DMS114 treated with DMSO at 0.1 percent for 48 hours (cell line): Measurements from ENCODE around the gene PCDHGA5.
"Not testable (repeated sequence)": the region's sequence is repeated elsewhere in the genome, so short reads cannot be mapped to it uniquely, and the experiment has no call there.

ENCODE experiments used
- DNase-seq: peaks from one replicate; lab custom pipeline; 2025; ENCODE audit not compliant: unreplicated experiment; lab: John Stamatoyannopoulos, UW

PCDHGA5 gene

GRCh38 chr5:141349917-141350619, 13.9 kb upstream of the PCDHGA5 start, which contains the start of gene PCDHGB1:
PCDHGB1 (plus strand) TSS chr5:141350099; CDS start chr5:141350261, 162 bp downstream.
- no peak for DNase-seq

- DNase-seq: no peak
Measured at GRCh38 chr5:141351591-141351990, 12.4 kb upstream of the PCDHGA5 start.

DNA sequence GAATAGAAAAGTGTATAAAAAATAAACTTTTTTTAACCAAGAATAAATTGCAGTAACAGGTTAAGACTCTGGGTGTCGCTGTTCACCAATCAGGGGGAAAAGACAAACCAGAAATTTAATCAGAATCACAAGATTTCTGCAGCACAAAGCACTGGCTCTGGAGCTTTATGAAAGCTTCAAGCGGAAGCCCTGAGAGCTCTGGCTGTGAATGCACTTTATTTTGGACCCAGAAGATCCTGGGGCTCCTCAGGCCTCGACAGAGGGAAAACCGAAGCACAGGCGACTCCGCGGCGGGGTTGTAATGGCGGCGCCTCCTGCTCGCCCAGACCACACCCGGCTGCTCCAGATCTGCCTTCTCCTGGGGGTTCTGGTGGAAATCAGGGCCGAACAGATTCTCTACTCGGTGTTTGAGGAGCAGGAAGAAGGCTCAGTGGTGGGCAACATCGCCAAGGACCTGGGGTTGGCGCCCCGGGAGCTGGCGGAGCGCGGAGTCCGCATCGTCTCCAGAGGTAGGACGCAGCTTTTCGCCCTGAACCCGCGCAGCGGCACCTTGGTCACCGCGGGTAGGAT, 9.0 kb upstream of the PCDHGA5 start, which contains the start of gene PCDHGA4:
PCDHGA4 (plus strand) TSS at position 122 of the 570 bp plus-strand sequence; CDS start at position 209, 87 bp downstream.
- no peak for DNase-seq

GRCh38 chr5:141355641-141356040, 8.3 kb upstream of the PCDHGA5 start:
- DNase-seq: no peak

- DNase-seq: no peak
Measured at GRCh38 chr5:141356133-141356532, 7.8 kb upstream of the PCDHGA5 start.

DNA sequence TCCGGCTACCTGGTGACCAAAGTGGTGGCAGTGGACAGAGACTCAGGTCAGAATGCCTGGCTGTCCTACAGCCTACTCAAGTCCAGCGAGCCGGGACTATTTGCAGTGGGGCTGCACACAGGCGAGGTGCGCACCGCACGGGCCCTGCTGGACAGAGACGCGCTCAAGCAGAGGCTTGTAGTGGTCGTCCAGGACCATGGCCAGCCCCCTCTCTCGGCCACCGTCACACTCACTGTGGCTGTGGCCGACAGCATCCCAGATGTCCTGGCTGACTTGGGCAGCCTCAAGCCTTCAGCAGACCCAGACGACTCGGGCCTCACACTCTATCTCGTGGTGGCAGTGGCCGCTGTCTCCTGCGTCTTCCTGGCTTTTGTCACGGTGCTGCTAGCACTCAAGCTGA, 7.0 kb upstream of the PCDHGA5 start:
- DNase-seq: no peak

GRCh38 chr5:141359790-141360426, 4.1 kb upstream of the PCDHGA5 start, which contains the start of gene PCDHGB2:
PCDHGB2 (plus strand) TSS chr5:141359994; CDS start chr5:141360136, 142 bp downstream.
- DNase-seq: no peak

GRCh38 chr5:141360685-141361084, 3.3 kb upstream of the PCDHGA5 start:
- DNase-seq: no peak

- no peak for DNase-seq
Measured at GRCh38 chr5:141362719-141363118, 1.2 kb upstream of the PCDHGA5 start.

DNA sequence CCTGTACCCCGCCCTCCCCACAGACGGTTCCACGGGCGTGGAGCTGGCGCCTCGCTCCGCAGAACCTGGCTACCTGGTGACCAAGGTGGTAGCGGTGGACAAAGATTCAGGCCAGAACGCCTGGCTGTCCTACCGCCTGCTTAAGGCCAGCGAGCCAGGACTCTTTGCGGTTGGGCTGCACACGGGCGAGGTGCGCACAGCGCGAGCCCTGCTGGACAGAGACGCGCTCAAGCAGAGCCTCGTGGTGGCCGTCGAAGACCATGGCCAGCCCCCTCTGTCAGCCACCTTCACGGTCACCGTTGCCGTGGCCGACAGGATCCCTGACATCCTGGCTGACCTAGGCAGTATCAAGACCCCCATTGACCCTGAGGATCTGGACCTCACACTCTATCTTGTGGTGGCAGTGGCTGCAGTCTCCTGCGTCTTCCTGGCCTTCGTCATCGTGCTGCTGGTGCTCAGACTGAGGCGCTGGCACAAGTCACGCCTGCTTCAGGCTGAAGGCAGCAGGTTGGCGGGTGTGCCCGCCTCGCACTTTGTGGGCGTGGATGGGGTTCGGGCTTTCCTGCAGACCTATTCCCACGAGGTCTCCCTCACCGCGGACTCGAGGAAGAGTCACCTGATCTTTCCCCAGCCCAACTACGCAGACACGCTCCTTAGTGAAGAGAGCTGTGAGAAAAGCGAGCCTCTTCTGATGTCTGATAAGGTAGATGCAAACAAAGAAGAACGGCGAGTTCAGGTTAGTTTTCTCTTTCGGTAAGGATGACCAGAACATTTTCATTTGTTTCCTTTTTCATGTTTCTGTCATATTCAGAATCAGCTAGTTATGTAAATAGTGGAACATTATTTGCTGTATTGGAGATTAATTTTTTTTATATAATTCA, 2.3 kb downstream of the PCDHGA5 start:
- no peak for DNase-seq

DNA sequence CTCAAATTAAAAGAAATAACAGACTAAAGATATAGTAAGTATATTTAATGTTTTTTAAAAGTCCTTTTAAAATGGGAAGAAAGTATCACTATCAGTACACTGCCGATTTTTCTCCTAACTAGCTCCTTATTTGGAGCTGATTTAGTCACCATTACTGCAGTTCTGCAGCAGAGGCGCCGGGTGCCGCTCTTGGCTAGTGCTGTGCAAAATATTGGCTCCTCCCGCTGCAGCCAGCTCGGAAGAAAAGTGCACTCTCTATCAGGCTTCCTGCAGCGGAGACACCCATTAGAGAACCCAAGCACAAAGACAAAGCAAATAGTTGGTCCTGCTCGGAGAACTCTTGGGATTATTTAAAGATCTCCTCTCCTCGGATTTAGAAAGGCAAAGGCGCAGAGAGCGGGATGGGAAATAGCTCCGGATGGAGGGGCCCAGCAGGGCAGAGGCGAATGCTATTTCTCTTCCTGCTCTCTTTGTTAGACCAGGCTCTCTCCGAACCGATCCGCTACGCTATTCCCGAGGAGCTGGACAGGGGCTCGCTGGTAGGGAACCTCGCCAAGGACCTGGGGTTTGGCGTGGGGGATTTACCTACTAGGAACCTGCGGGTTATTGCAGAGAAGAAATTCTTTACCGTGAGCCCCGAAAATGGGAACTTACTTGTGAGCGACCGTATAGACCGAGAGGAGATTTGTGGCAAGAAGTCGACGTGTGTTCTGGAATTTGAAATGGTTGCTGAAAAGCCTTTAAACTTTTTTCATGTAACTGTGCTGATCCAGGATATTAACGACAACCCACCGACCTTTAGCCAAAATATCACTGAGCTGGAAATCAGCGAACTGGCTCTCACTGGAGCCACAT, 6.3 kb downstream of the PCDHGA5 start, which contains the start of gene PCDHGB3:
PCDHGB3 (plus strand) TSS at position 249 of the 855 bp plus-strand sequence; CDS start at position 402, 153 bp downstream.
- no peak for DNase-seq

GRCh38 chr5:141371572-141372475, 7.9 kb downstream of the PCDHGA5 start:
- DNase-seq: no peak

GRCh38 chr5:141373673-141374317, 9.8 kb downstream of the PCDHGA5 start, which contains the start of gene PCDHGA6:
PCDHGA6 (plus strand) TSS chr5:141373891; CDS start chr5:141374084, 193 bp downstream.
- no peak for DNase-seq

- DNase-seq: no peak
Measured at GRCh38 chr5:141374627-141375026, 10.7 kb downstream of the PCDHGA5 start.

DNA sequence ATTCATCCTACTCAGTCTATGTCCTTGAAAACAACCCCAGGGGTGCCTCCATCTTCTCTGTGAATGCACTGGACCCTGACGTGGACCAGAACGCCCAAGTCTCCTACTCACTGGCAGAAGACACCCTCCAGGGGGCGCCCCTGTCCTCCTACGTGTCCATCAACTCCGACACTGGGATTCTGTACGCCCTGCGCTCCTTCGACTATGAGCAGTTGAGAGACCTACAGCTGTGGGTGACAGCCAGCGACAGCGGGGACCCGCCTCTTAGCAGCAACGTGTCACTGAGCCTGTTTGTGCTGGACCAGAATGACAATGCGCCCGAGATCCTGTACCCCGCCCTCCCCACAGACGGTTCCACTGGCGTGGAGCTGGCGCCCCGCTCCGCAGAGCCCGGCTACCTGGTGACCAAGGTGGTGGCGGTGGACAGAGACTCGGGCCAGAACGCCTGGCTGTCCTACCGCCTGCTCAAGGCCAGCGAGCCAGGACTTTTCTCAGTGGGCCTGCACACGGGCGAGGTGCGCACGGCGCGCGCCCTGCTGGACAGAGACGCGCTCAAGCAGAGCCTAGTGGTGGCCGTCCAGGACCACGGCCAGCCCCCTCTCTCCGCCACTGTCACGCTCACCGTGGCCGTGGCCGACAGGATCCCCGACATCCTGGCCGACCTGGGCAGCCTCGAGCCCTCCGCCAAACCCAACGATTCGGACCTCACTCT, 11.6 kb downstream of the PCDHGA5 start:
- not testable (repeated sequence) for DNase-seq

DNA sequence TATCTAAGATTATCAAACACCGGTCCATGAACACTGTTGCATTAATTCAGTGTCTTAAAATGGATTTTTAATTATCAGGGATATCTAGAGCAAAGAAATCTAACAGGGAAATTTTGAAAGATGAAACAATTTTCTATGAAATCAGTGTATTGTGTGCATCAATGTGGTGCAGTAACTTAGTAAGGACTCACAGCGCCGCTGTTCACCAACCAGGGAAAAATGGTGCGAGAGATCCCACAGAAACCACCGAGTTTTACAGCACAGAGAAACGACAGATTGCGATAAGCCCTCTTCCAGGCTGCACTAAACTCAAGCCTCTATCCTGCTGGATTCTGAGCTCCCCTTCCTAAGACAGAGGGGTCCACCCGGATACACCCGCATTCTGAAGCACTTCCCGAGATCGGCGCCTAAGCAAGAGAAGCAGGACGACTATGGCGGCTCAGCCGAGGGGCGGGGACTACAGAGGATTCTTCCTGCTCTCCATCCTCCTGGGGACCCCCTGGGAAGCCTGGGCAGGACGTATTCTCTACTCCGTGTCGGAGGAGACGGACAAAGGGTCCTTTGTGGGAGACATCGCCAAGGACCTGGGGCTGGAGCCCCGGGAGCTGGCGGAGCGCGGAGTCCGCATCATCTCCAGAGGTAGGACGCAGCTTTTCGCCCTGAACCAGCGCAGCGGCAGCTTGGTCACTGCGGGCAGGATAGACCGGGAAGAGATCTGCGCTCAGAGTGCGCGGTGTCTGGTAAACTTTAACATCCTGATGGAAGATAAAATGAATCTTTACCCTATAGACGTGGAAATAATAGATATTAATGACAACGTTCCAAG, 18.7 kb downstream of the PCDHGA5 start, which contains the start of gene PCDHGA7:
PCDHGA7 (plus strand) TSS at position 274 of the 826 bp plus-strand sequence; CDS start at position 432, 158 bp downstream.
- no peak for DNase-seq

DNA sequence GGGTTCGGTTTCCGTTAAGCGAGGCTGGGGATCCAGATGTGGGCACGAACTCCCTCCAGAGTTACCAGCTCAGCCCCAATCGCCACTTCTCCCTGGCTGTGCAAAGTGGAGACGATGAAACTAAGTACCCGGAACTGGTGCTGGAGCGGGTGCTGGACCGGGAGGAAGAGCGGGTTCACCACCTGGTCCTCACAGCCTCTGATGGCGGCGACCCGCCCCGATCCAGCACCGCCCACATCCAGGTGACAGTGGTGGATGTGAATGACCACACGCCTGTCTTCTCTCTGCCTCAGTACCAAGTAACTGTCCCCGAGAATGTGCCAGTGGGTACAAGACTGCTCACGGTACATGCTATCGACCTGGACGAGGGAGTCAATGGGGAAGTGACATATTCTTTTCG, 19.4 kb downstream of the PCDHGA5 start:
- no peak for DNase-seq
